Parathyroid adenoma (tissue), 2 donors: ENCODE data around the gene MYADML2.

Source experiments
- H2AFZ ChIP-seq: fragments of 300-600 bp; sonication (generic); one replicate; pipeline ENCODE4 v1.7.0; 2017; ENCODE audit warnings: antibody characterized with exemption, mild to moderate bottlenecking
- H3K27ac ChIP-seq: fragments of 300-600 bp; sonication (generic); one replicate; pipeline ENCODE4 v1.7.0; 2017
- H3K27me3 ChIP-seq: fragments of 300-600 bp; sonication (generic); one replicate; pipeline ENCODE4 v1.7.0; 2017; ENCODE audit warnings: low read length; ENCODE audit not compliant: control insufficient read depth, insufficient read depth
- H3K36me3 ChIP-seq: fragments of 300-600 bp; sonication (generic); one replicate; pipeline ENCODE4 v1.7.0; 2017; ENCODE audit warnings: low read length; ENCODE audit not compliant: control insufficient read depth, insufficient read depth
- H3K4me1 ChIP-seq: fragments of 300-600 bp; sonication (generic); one replicate; pipeline ENCODE4 v1.7.0; 2017; ENCODE audit warnings: control low read depth
- H3K4me2 ChIP-seq: fragments of 300-600 bp; sonication (generic); one replicate; pipeline ENCODE4 v1.7.0; 2017; ENCODE audit warnings: low read length
- H3K4me3 ChIP-seq: fragments of 300-600 bp; sonication (generic); one replicate; pipeline ENCODE4 v1.7.0; 2017; ENCODE audit warnings: low read depth, low read length
- H3K79me2 ChIP-seq: fragments of 300-600 bp; sonication (generic); one replicate; pipeline ENCODE4 v1.7.0; 2017; ENCODE audit warnings: control low read depth
- H3K9ac ChIP-seq: fragments of 300-600 bp; sonication (generic); one replicate; pipeline ENCODE4 v1.7.0; 2017; ENCODE audit warnings: mild to moderate bottlenecking
- H3K9me3 ChIP-seq: fragments of 300-600 bp; sonication (generic); one replicate; pipeline ENCODE4 v1.7.0; 2017; ENCODE audit warnings: low read length; ENCODE audit not compliant: control insufficient read depth
- CTCF ChIP-seq: fragments of 300-600 bp; sonication (generic); IDR thresholded peaks from one replicate; pipeline ENCODE4 v1.7.0; 2017; ENCODE audit warnings: antibody characterized with exemption, mild to moderate bottlenecking
- donor health status: primary hyperparathyroidism.

Gene MYADML2

GRCh38 chr17:81964081-81964849 lies 17.2 kb upstream of the MYADML2 start:
- Histone ChIP-seq H3K27ac (no peak overlapping the region), H3K9ac (no peak overlapping the region), H3K4me2 (no peak overlapping the region), H3K27me3 (no peaks in the 10 kb centered on the region), H3K79me2 (no peaks in the 10 kb centered on the region), H2AFZ (no peak overlapping the region), H3K36me3 (no peaks in the 10 kb centered on the region), H3K4me1 (peaks cover 11% of the 10 kb centered on the region), H3K9me3 (no peaks in the 10 kb centered on the region), H3K4me3 (no peak overlapping the region)
- TF ChIP-seq CTCF: no peak

- no peak overlapping the region for H3K4me3 ChIP-seq
- TF ChIP-seq CTCF: no peak
- H3K36me3 ChIP-seq: no peaks in the 10 kb centered on the region
- no peaks in the 10 kb centered on the region for H3K9me3 ChIP-seq
- no peak overlapping the region for H3K4me2 ChIP-seq
- H3K79me2 ChIP-seq: no peaks in the 10 kb centered on the region
- H3K27me3 ChIP-seq: no peaks in the 10 kb centered on the region
- no peak overlapping the region for H2AFZ ChIP-seq
- no peak overlapping the region for H3K9ac ChIP-seq
- H3K27ac ChIP-seq: no peak overlapping the region
- H3K4me1 ChIP-seq: peaks cover 4% of the 10 kb centered on the region
Measured at GRCh38 chr17:81962499-81963441, 15.7 kb upstream of the MYADML2 start.

GRCh38 chr17:81961521-81962498 lies 14.8 kb upstream of the MYADML2 start:
- no peak overlapping the region for H2AFZ ChIP-seq
- no peaks in the 10 kb centered on the region for H3K9me3 ChIP-seq
- H3K9ac ChIP-seq: no peak overlapping the region
- H3K4me1 ChIP-seq: no peaks in the 10 kb centered on the region
- no peaks in the 10 kb centered on the region for H3K36me3 ChIP-seq
- H3K79me2 ChIP-seq: no peaks in the 10 kb centered on the region
- no peak for TF ChIP-seq CTCF
- H3K27ac ChIP-seq: no peak overlapping the region
- H3K27me3 ChIP-seq: no peaks in the 10 kb centered on the region
- no peak overlapping the region for H3K4me3 ChIP-seq
- no peak overlapping the region for H3K4me2 ChIP-seq

- no peaks in the 10 kb centered on the region for H3K27me3 ChIP-seq
- H3K9me3 ChIP-seq: no peaks in the 10 kb centered on the region
- TF ChIP-seq CTCF: no peak
- no peaks in the 10 kb centered on the region for H3K79me2 ChIP-seq
- H2AFZ ChIP-seq: peak within 1 kb of the TSS; percentile 68
- H3K4me2 ChIP-seq: peak within 1 kb of the TSS; percentile 67
- no peak within 1 kb of the TSS for H3K27ac ChIP-seq
- H3K36me3 ChIP-seq: no peaks in the 10 kb centered on the region
- no peaks in the 10 kb centered on the region for H3K4me1 ChIP-seq
- no peak within 1 kb of the TSS for H3K9ac ChIP-seq
- peak within 1 kb of the TSS; percentile 44 for H3K4me3 ChIP-seq
Measured at GRCh38 chr17:81961087-81961511, 14.1 kb upstream of the MYADML2 start, which contains the start of gene NOTUM. Gene NOTUM, minus strand, starts transcription at chr17:81961187. Its CDS starts 278 bp downstream, at chr17:81960909.
